Fibroblast of peridontal ligament (primary cell): ENCODE results near the gene DBNL.

Experiments
- DNase-seq: peaks from one replicate; pipeline ENCODE4 v3.0.0-alpha.2; 2010; ENCODE audit errors: extremely low read depth

Gene DBNL

GRCh38 chr7:44042221-44042620 lies 2.3 kb upstream of the DBNL start:
- DNase-seq: no peak

GRCh38 chr7:44043902-44044301 lies 600 bp upstream of the DBNL start:
- no peak for DNase-seq

GRCh38 chr7:44045226-44046014 lies 918 bp downstream of the DBNL start:
- DNase-seq: no peak

GRCh38 chr7:44046321-44047061 lies 2.0 kb downstream of the DBNL start:
- DNase-seq: no peak

GRCh38 chr7:44048031-44048795 lies 3.7 kb downstream of the DBNL start:
- no peak for DNase-seq

GRCh38 chr7:44050121-44050914 lies 5.8 kb downstream of the DBNL start:
- DNase-seq: no peak

GRCh38 chr7:44050915-44051560 lies 6.5 kb downstream of the DBNL start:
- DNase-seq: no peak

GRCh38 chr7:44051611-44052220 lies 7.2 kb downstream of the DBNL start:
- no peak for DNase-seq

GRCh38 chr7:44052771-44053365 lies 8.4 kb downstream of the DBNL start:
- DNase-seq: no peak

GRCh38 chr7:44056681-44057080 lies 12.2 kb downstream of the DBNL start:
- DNase-seq: no peak

- no peak for DNase-seq
Observed at GRCh38 chr7:44057181-44057848, 12.8 kb downstream of the DBNL start.

- DNase-seq: no peak
Observed at GRCh38 chr7:44057849-44058758, 13.6 kb downstream of the DBNL start.

- no peak for DNase-seq
Observed at GRCh38 chr7:44058759-44059218, 14.3 kb downstream of the DBNL start.

- DNase-seq: no peak
Observed at GRCh38 chr7:44059219-44060090, 15.0 kb downstream of the DBNL start.

GRCh38 chr7:44060091-44060947 lies 15.8 kb downstream of the DBNL start:
- DNase-seq: no peak

GRCh38 chr7:44060948-44061644 lies 16.6 kb downstream of the DBNL start:
- DNase-seq: no peak
